Activated CD8-positive, alpha-beta memory T cell treated with anti-CD3 and anti-CD28 coated beads for 36 hours (primary cell): Measurements from ENCODE around the gene TOMT. TPM values are rescaled to one million over a fixed set of nuclear protein-coding genes. Genes with fewer than 3 reads are reported as not detected.

ENCODE experiments used
- CTCF ChIA-PET: fragments of 350-600 bp; sonication (Branson Sonifier 250); formaldehyde crosslinking; loops from one replicate; lab custom pipeline; 2021; ENCODE audit warnings: antibody characterized with exemption; lab: Charles Lee
- POLR2A ChIA-PET: fragments of 350-600 bp; sonication (Branson Sonifier 250); formaldehyde crosslinking; loops from one replicate; lab custom pipeline; 2021; ENCODE audit warnings: antibody characterized with exemption; lab: Charles Lee
- total RNA-seq, 2 experiments: library from RNA; stranded (reverse); gene quantifications; one replicate each; pipeline ENCODE4 v1.2.3, GENCODE V29; 2021

TOMT gene
- total RNA-seq, 2 experiments from 2014 or later, result not detected

DNA sequence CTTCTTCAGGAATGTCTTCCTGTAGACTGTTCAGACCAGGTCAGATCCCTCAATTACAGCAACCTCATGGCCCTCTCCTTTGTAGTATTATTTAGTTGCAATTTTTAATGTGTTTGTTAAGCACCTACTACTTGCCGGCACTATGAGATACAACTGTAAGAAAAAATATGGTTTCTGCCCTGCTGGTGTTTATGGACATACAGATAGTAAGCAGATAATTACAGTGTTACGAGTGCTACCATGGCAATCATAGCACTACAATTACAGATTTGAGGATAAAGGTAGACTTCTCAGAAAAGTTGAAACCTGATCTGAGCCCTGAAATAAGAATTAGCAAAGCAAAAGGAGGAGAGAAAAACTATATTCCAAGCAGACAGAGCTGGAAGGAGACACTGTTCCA, 22.3 kb upstream of the TOMT start:
- ChIA-PET CTCF (interaction anchor here (1.1 to 3.6 kb wide), 2 partner anchors 13 to 58 kb away, joined by 3 to 13 read pairs; no protein-coding TSS in a partner anchor), POLR2A (no interaction called here)

DNA sequence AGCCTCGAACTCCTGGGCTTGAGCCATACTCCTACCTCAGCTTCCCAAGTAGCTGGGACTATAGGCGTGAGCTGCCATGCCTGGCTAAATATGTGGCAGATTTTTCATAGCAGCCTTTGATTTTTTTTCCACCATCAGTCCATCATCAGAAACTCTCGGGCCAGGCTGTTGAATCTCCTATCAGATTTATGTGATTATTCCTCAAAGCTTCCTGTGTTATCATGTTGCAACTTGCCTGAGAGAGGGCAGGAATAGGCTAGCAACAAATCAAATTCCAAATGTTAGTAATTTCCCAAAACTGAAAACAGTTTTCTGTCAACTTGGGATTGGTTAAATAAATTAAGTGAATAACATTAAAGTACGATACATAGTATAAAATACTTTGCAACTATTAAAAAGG, 21.6 kb upstream of the TOMT start:
- CTCF ChIA-PET, result interaction anchor here (1.0 to 3.6 kb wide), 3 partner anchors 12 to 59 kb away, joined by 3 to 13 read pairs (median 3); no protein-coding TSS in a partner anchor
- POLR2A ChIA-PET, result no interaction called here

DNA sequence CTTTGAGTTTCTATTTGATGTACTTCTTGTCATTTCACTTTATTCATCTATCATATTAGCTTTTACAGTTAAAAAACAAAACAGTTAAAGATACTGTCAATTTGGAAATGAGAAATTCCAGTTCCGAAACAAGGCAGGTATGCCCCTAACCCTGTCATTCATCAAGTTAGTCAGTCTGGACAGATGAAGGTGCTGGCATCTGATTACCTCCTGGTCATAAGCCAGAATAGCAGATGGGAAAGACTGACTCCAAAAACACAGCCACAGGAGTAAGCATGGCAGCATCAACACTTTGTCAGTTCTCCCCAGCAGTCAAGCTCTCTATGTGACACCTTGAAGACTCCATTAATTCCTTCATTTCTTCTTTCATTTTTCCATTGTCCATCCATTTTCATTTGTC, 20.8 kb upstream of the TOMT start:
- POLR2A ChIA-PET, result interaction anchor here (0.6 to 0.8 kb wide), 4 partner anchors 12 to 159 kb away, joined by 4 to 6 read pairs (median 5); no protein-coding TSS in a partner anchor
- CTCF ChIA-PET, result interaction anchor here (0.7 to 3.6 kb wide), 4 partner anchors 8 to 139 kb away, joined by 3 to 13 read pairs (median 4); partner anchors contain the start of gene INPPL1

DNA sequence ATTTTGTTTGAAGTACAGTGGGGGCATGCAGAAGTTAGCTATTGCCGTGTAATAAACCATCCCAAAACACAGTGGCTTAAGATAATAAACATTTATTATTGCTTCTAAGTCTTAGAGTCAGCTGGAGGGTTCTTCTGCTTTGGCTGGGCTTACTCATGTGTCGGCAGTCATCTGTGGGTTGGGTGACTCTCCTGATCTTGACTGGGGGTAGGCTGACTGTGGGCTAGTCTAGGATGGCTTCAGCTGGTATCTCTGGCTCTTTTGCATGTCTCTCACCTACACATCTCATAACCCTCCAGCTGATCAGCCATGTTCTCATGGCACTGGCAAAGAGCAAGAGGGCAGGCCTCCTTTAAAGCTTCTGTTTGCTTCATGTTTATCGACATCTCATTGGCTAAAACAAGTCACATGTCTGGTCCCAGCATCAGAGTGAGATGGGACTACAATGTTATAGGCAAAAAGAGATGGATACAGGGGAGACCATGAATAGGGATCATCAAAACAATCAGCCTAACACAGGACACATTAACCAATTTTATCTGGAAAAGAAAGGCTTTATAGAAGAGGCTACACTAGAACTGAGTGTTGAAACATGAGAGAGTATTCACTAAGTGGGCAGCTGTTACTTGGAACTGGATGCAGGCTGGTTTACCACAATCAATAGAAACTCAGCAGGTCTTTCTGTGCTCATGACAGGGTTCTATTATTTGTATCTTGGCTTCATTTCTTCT, 19.9 kb upstream of the TOMT start:
- ChIA-PET CTCF (interaction anchor here (0.7 to 3.6 kb wide), 3 partner anchors 8 to 138 kb away, joined by 3 to 13 read pairs (median 4); partner anchors contain the start of gene INPPL1), POLR2A (interaction anchor here (0.5 to 1.0 kb wide), 4 partner anchors 12 to 47 kb away, joined by 3 to 5 read pairs (median 4); no protein-coding TSS in a partner anchor)

DNA sequence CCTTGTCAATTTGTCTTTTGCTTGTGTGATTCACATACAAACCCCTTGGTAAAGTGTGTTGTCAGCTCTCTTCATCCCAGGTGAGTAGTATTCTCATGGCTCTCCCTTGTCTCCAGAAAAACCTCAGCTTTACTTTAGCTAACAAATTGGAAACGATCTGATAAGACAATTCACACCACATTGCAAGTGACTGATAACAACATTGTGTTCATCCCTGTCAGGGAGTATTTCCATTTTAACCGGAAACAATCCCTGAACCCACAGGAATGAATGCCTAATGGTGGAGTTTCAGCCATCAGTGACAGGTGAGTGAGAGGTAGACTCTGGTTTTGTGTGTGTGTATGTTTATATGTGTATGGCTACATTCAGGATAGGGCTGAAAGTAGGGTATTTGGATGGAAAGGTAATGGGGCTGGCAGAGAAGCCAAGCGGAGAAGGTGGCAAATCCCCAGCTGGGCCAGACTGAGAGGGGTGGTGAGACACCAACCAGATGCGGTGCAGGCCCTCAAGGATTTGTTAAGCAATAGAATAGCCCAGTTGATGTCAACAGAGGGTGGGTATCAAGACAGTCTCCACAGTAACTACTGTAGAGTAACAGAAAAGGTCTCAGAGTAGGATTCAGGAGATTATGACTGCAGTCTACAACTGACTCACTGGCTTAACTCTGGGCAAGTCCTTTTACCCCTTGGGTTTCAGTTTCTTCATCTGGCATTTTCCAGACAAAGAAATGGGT, 17.5 kb upstream of the TOMT start:
- CTCF ChIA-PET, result no interaction called here
- POLR2A ChIA-PET, result no interaction called here

DNA sequence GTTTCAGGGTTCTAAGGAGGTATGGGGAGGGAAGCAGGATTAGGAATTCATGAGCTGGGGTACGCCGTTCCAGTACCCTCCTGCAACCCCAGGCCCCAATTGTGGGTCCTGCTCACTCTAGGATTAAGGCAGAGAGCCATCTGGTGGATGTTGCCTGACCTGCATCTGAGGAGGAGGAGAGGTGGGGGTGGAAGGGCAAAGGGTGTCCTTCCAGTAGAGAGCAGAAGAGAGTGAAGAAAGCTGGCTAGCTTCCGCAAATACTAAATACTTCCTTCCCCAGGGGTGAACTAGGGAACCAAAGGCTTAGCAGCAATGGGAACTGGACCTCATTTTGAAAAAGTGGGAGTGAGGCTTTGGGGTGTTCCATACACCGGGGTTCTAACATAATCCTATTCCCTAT, 14.4 kb upstream of the TOMT start:
- POLR2A ChIA-PET, result no interaction called here
- CTCF ChIA-PET, result interaction anchor here (0.8 to 4.0 kb wide), 13 partner anchors 8 to 114 kb away, joined by 3 to 55 read pairs (median 5); partner anchors contain the start of genes LAMTOR1 and LRRC51

DNA sequence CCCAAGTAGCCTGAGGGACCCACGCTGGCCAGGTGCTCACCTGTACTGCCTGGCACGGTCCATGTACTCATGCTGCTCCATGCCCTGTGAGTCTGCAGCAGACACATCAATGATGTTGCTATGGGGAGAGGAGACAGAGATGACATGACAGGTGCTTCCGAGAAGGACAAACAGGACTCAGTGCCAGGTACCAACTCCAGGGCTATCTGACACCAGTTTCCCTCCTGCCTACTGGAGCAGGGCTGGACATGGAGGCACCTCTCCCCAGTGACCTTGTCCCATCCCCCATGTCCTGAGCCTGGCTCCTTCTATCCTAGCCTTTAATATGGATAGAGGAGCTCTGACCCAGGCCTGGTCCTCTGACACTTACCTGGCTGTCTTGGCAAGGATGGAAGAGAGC, 7.0 kb upstream of the TOMT start:
- ChIA-PET POLR2A (no interaction called here), CTCF (interaction anchor here (0.6 to 1.2 kb wide), 2 partner anchors 7 to 122 kb away, joined by 3 read pairs; no protein-coding TSS in a partner anchor)

DNA sequence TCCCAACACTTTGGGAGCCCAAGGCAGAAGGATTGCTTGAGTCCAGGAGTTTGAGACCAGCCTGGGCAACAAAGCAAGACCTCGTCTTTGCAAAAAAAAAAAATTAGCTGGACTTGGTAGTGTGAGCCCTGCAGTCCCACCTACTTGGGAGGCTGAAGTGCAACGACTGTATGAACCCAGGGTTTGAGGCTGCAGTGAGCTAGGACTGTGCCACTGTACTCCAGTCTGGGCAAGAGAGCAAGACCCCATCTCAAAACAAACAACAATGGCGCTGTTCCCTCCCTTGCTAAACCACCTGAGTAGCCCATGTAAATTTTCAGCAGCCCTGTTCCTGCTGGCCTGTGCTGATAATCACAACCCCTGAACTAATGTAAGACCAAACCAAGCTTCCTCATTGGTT, 5.7 kb upstream of the TOMT start:
- ChIA-PET POLR2A (interaction anchor here (0.6 kb wide), 1 partner anchor 100 kb away, joined by 4 read pairs; no protein-coding TSS in a partner anchor), CTCF (interaction anchor here (1.7 kb wide), 1 partner anchor 75 kb away, joined by 5 read pairs; no protein-coding TSS in a partner anchor)

DNA sequence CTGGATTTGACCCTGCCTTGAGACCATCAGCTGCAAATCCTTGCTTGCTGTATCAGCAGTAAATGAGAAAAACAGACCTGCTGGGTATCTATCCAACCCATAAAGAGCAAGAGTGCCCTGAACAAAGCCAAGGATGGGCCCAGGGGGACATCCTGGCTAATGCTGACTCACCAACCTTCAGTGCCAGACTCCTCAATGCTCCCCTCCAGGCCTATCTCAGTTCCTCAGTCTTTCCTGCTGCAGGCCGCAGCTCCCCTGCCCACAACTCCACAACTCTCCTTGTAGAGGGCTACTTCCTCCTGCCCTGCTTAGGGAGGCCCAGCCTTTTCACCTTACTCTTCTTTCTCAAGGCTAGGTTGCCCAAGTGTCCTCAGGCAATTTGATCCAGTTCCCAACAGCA, 5.3 kb upstream of the TOMT start:
- CTCF ChIA-PET, result interaction anchor here (1.7 to 2.7 kb wide), 2 partner anchors 10 to 75 kb away, joined by 5 to 10 read pairs; no protein-coding TSS in a partner anchor
- POLR2A ChIA-PET, result interaction anchor here (0.6 to 1.7 kb wide), 2 partner anchors 12 to 100 kb away, joined by 4 to 5 read pairs; partner anchors contain the start of gene ANAPC15

DNA sequence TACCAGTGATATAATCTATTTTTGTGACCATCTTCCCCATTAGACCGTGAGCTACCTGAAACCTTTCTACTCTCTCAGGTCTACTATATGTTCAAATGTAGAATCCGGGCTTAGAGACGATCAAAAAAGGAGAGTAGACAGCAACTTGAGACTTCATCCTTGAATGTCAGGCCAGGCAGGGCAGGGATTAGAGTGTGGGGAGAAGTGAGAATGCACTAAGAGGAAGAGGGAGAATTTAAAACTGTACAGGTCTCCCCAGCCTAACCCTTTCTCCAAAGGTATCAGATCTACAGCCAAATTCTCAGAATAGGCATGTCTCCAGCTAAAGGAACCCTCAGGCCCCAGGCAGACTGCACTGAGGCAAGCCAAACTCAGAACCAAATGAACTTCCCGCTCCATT, 3.6 kb upstream of the TOMT start:
- ChIA-PET CTCF (interaction anchor here (2.7 kb wide), 1 partner anchor 11 kb away, joined by 10 read pairs; no protein-coding TSS in a partner anchor), POLR2A (interaction anchor here (1.7 kb wide), 1 partner anchor 10 kb away, joined by 5 read pairs; the partner anchor contains the start of gene ANAPC15)

DNA sequence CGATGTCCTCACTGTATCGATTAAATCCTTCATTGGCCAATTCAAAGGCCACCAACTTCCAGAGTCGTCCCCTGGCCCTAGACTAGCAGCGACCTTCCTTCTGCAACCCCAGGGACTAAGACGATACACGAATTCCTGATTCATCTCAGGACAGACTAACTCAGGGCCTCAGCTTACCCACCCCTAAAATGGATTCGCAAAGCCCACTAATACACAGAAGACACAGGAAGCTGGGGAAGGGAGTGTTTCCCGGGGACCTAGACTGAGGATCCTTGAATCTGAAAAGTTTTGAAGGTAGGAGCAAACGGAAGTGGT, 3.1 kb upstream of the TOMT start:
- ChIA-PET CTCF (interaction anchor here (2.7 kb wide), 1 partner anchor 12 kb away, joined by 10 read pairs; no protein-coding TSS in a partner anchor), POLR2A (no interaction called here)

DNA sequence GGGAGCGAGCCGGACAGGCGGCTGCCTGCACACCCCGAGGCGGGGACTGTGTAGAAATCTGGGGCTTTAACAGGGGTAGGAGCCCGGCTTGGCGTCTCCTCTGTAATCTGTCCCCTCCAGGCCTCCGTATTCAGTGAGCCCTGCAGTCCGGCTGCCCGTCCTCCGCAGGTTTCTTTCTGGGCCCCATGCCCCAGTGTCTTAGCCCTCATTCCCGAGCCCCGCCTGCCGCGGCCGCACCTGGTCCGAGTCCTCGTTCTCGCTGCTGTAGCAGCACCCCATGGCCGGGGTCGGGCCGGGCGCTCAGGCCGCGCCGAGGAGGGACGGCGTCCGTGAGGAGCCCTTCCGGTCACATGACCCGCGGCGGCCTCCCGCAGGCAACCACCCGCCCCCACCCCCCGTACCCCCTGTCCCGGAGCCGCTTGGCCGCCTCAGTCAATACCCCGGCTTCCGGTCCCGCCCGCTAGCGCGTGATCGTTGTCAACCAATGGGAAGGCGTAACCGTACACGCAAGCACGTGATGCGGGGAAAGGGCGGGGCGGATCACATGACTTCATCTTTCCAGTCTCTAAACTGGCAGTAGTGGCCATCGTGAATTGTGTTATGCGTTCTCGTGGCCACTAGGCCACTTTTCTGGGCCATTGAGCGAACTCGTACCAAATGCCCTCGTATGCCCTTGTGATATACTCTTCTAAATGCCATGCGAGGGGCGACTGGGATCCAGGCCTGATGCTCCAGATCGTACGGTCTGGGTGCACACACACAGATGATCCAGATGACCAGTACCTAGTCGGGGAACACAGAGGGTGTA, 2.6 kb upstream of the TOMT start, which contains the start of gene LAMTOR1:
TSS of gene LAMTOR1 (minus strand) at position 352 of the 808 bp plus-strand sequence. CDS start at position 279, 73 bp downstream.
- CTCF ChIA-PET, result interaction anchor here (2.7 kb wide), 1 partner anchor 12 kb away, joined by 10 read pairs; no protein-coding TSS in a partner anchor
- POLR2A ChIA-PET, result no interaction called here

DNA sequence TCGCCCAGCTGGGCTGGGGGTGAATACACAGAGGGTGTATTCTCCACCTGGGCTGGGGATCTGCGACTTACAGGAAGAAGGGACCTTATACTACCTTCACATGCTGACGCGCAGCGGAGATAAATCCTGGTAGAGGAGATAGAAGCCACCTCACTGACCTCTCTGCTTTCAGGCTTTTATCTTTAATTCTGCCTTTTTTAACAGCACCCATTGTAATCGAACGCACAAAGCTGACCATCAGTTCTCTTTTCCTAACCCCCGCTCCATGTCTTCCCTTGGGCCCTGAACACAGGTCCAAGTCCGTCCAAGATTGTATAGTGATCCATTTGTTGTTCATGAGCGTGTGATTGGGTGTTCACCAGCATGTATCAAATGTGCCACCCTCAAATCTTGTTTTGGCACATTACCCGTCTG, 2.0 kb upstream of the TOMT start:
- ChIA-PET CTCF (no interaction called here), POLR2A (no interaction called here)

DNA sequence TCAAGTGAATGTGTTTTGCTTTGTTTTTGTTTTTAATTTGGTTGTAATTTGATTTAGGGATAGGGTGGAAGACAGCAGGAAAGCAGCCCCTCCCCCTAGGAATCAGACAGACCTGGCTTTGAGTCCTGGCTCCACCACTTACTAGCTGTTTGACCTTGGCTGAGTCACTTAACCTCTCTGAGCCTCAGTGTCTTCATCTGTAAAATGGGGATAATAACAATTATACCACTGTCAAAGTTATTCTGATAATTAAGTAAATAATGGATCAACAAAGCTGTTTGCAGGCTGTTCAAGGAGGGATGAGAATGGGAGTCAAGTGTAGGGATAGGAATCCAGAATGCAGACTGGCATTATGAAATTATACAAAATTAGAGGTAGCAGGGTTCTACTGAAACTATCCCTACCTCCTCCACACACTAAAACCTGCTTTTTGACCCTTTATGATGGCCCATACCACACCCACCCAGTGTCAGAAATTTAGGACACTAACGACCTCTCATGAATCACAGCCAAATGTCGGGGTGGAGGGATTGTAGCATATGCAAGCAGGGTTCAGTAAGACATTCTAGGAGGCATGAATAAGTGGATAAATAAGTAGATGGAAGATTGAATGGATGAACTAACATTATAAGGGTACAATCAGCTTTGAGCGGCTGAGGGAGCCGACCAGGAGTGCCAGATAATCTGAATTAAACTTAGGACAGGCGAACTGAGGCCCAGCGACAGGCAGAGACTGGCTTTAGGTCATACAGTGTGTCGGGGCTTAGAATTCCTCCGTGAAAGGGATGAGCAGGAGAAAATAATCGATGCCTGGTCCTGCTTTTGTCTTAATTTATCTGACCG, 5.8 kb downstream of the TOMT start:
- ChIA-PET CTCF (interaction anchor here (0.7 to 1.5 kb wide), 2 partner anchors 20 to 96 kb away, joined by 3 to 4 read pairs; no protein-coding TSS in a partner anchor), POLR2A (interaction anchor here (0.7 to 1.5 kb wide), 2 partner anchors 10 to 26 kb away, joined by 3 to 5 read pairs; no protein-coding TSS in a partner anchor)

DNA sequence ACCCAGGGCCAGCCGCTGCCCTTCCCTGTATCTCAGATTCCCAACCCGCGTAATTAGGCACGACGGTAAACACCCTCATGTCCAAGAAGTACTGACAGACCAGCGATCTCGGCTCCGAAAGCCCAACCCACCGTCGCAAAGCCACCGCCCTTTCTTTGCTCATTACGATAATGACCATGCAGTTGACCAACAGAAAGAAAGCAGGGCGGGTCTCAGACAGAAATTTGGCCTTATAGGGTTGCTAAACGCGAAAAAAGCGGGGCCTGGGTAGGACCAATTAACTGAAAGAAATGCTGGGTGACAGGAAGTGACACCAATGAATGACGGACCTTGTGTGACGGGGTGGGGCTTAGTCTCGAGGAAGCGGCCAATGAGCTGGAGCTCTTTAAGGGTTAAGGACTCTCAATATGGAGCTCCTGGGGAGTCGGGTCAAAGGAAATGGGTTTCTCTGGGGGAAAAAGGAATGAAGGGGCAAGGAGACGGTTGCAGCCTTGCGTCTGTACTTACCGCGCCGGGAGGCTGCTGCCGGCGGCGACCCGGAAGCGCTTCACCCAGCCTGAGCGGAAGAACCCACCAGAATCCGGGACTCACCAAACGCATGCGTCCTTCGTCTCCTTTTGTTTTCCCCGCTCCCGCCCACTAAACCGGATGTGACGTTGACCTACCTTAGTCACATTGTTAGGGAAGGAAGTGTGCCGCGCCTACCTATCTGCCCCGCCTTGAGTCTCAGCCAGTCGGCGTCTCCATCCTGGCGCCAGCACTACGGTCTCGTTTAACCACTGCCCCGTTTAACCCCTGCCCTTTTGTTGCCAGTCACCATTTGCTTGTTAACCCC, 6.6 kb downstream of the TOMT start, which contains the start of gene ANAPC15:
TSS of gene ANAPC15 (minus strand) at position 553 of the 835 bp plus-strand sequence. CDS start 1,419 bp downstream, outside the sequence.
- POLR2A ChIA-PET, result interaction anchor here (1.5 kb wide), 1 partner anchor 11 kb away, joined by 5 read pairs; no protein-coding TSS in a partner anchor
- CTCF ChIA-PET, result interaction anchor here (0.6 to 1.7 kb wide), 3 partner anchors 87 to 130 kb away, joined by 3 to 6 read pairs (median 3); no protein-coding TSS in a partner anchor
